ENCODE measurements around the gene OSBPL2.

DNA sequence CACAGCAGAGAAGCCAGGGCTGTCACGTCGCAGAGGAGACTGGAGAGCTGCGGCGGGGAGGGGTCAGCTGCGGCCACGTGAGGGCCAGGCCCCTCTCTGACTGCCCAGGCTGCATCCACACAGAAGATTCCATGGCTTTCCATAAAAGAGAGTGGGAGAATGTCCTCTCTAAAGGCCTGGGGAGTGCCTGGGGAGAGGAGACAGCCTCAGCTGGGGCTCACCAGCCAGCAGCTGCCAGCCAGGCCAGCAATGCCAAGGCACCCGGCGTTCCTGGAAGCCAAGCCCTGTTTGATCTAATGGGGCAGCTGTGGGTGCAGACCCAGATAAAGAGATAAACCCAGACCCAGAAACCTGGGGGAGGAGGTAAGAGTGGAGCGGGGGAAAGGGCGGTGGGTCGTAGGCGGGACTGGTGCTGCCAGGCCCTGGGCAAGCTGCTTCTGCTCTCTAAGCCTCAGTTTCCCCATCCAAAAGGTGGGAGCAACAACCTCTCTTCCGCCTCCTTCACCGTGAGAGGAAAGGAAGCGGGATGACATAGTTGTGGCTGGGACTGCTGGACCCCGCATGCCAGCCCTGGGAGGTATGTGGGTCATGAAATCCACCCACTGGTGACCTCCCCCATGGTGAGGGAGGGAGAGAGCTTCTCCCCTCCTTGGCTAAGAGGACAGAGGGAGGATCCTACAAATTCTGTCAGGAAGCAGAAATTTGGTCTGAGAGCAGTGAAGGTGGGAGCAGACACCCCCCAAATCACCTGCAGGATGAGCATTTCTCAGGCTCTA is 3.1 kb upstream of the OSBPL2 start:
- no peak for TF ChIP-seq CTCF (IDR thresholded peaks at IDR 0.05; ENCODE audit: borderline replicate concordance, extremely low read depth, low read length, poor library complexity, severe bottlenecking)
- no peak for TF ChIP-seq EZH2 (IDR thresholded peaks at IDR 0.05; ENCODE audit: borderline replicate concordance, low read depth, low read length, severe bottlenecking)

All from DND-41 (cell line).